Measurements from ENCODE around the gene TP53TG5. TPM values are rescaled to one million over a fixed set of nuclear protein-coding genes. Genes with fewer than 3 reads are reported as not detected.

The TP53TG5 gene
- total RNA-seq, 2 experiments from 2014 or later = 0.29 TPM; not detected in 1

GRCh38 chr20:45366631-45367030 lies 11.5 kb downstream of the TP53TG5 start:
- intact Hi-C loops (cut with micrococcal nuclease) = no loop called here
- ChIA-PET POLR2A (interaction anchor here (2.0 kb wide), 1 partner anchor 49 kb away, joined by 6 read pairs; no protein-coding TSS in a partner anchor), CTCF (interaction anchor here (0.9 to 24.4 kb wide), 6 partner anchors 12 to 86 kb away, joined by 3 to 549 read pairs (median 3); no protein-coding TSS in a partner anchor)
- Mint-ChIP-seq H3K27ac (peak overlapping the region; percentile 52), H3K9me3 (no peaks in the 10 kb centered on the region), H3K4me1 (ENCODE audit: low read depth) (peaks cover 51% of the 10 kb centered on the region), H3K4me3 (no peak overlapping the region), H3K36me3 (ENCODE audit: low read depth) (peaks cover 25% of the 10 kb centered on the region), H3K27me3 (no peaks in the 10 kb centered on the region)
- no peak for DNase-seq
- no peak for ATAC-seq
- TF ChIP-seq, protein P1, sequence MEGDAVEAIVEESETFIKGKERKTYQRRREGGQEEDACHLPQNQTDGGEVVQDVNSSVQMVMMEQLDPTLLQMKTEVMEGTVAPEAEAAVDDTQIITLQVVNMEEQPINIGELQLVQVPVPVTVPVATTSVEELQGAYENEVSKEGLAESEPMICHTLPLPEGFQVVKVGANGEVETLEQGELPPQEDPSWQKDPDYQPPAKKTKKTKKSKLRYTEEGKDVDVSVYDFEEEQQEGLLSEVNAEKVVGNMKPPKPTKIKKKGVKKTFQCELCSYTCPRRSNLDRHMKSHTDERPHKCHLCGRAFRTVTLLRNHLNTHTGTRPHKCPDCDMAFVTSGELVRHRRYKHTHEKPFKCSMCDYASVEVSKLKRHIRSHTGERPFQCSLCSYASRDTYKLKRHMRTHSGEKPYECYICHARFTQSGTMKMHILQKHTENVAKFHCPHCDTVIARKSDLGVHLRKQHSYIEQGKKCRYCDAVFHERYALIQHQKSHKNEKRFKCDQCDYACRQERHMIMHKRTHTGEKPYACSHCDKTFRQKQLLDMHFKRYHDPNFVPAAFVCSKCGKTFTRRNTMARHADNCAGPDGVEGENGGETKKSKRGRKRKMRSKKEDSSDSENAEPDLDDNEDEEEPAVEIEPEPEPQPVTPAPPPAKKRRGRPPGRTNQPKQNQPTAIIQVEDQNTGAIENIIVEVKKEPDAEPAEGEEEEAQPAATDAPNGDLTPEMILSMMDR (IDR thresholded peaks at IDR 0.05) = no peak

GRCh38 chr20:45366192-45366591 lies 11.9 kb downstream of the TP53TG5 start:
- TF ChIP-seq, protein P1 (IDR thresholded peaks at IDR 0.05) = no peak
- intact Hi-C loops (cut with micrococcal nuclease) = no loop called here
- H3K4me1 Mint-ChIP-seq (ENCODE audit: low read depth) = peaks cover 49% of the 10 kb centered on the region
- DNase-seq (no peak), ATAC-seq (no peak)
- H3K4me3 Mint-ChIP-seq = no peak overlapping the region
- no peaks in the 10 kb centered on the region for H3K27me3 Mint-ChIP-seq
- no peak overlapping the region for H3K27ac Mint-ChIP-seq
- CTCF ChIA-PET = interaction anchor here (0.9 to 24.4 kb wide), 8 partner anchors 7 to 87 kb away, joined by 3 to 549 read pairs (median 4); no protein-coding TSS in a partner anchor
- no peaks in the 10 kb centered on the region for H3K9me3 Mint-ChIP-seq
- POLR2A ChIA-PET = no interaction called here
- H3K36me3 Mint-ChIP-seq (ENCODE audit: low read depth) = peaks cover 25% of the 10 kb centered on the region

DNA sequence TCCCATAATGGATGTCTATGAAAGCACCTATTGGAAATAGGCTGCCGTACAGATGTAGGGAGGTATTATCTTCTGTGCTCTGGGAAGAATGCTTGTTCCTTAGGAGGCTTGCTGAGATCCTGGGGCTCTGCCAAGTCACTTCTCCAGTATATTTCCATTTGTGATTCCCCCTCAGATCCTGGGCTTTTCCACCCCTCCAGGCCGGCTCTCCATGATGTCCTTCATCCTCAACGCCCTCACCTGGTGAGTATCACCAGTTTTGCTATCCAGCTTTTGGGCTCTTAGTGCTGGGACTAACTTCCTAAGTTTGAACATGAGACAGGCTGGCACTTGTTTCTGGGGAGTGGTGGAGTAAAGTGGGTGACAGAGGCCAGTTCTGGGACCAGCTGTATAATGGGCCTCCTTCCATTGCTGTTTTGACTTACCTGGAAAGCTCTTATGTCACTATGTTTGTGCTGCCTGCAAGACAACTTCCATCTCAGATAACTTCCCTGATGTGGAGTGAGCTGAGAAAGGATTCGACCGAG lies 12.6 kb downstream of the TP53TG5 start:
- no peaks in the 10 kb centered on the region for H3K27me3 Mint-ChIP-seq
- ATAC-seq (no peak), DNase-seq (no peak)
- H3K4me3 Mint-ChIP-seq = no peak overlapping the region
- intact Hi-C loops (cut with micrococcal nuclease) = no loop called here
- peaks cover 49% of the 10 kb centered on the region for H3K4me1 Mint-ChIP-seq (ENCODE audit: low read depth)
- ChIA-PET POLR2A (interaction anchor here (3.6 to 4.2 kb wide), 2 partner anchors 7 to 18 kb away, joined by 21 to 35 read pairs; partner anchors contain the start of gene SDC4), CTCF (interaction anchor here (1.0 to 24.4 kb wide), 8 partner anchors 8 to 406 kb away, joined by 3 to 549 read pairs (median 4); no protein-coding TSS in a partner anchor)
- H3K9me3 Mint-ChIP-seq = no peaks in the 10 kb centered on the region
- H3K27ac Mint-ChIP-seq = peak overlapping the region; percentile 43
- TF ChIP-seq, protein P1 (IDR thresholded peaks at IDR 0.05) = no peak
- H3K36me3 Mint-ChIP-seq (ENCODE audit: low read depth) = peaks cover 25% of the 10 kb centered on the region

DNA sequence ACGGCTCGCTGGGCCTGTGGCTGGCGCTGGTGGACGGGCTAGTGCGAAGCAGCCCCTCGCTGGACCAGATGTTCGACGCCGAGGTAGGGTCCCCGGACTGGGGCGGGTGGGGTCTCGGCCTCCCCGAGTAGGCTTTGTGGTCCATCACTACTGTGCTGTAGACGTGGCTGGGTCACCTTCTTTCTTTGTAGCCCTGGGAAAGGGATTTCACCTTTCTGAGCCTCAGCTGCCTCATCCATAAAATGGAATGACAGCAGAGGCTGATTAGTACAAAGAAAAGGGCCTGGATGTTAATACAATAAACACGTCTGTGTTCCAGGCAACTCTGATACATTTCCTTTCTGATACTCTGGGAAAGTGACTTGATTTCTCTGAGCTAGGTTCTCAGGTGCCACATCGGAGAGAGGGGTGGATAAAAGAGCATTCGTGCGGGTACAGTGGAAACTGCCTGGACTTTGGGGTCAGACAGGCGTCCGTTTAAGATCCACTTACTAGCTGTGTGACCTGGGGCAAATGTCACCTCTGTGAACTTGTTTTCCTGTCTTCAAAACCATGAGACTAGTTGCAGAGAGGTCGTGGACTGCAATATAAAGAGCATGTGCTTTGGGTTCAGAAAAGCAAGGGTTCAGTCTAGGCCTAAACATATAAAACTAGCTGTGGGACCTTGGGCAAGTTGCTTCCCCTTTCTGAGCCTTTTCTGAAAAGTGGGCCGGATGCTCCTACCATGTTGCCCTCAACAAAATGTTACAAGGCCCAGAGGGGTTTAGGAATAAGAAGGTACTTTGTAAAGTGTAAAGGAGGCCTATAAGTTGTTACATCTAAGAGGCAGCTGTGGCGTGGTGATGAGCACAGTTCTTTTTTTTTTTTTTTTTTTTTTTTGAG lies 14.3 kb downstream of the TP53TG5 start:
- H3K4me3 Mint-ChIP-seq = peak overlapping the region; percentile 100
- H3K27me3 Mint-ChIP-seq = no peaks in the 10 kb centered on the region
- intact Hi-C loops (cut with micrococcal nuclease) = loop anchor here (2.0 to 5.0 kb wide), 2 partner anchors 53 to 73 kb away; partner anchors contain the start of gene PIGT
- H3K9me3 Mint-ChIP-seq = no peaks in the 10 kb centered on the region
- TF ChIP-seq, protein P1 (IDR thresholded peaks at IDR 0.05) = no peak
- H3K4me1 Mint-ChIP-seq (ENCODE audit: low read depth) = peaks cover 48% of the 10 kb centered on the region
- no peak for ATAC-seq
- ChIA-PET CTCF (interaction anchor here (0.7 to 24.4 kb wide), 24 partner anchors 10 to 1147 kb away, joined by 3 to 549 read pairs (median 7); partner anchors contain the start of genes DBNDD2, PIGT, SDC4 and WFDC10A), POLR2A (interaction anchor here (0.6 to 4.2 kb wide), 9 partner anchors 9 to 575 kb away, joined by 3 to 35 read pairs (median 4); partner anchors contain the start of genes PIGT and SDC4)
- no peak for DNase-seq
- H3K27ac Mint-ChIP-seq = peak overlapping the region; percentile 98
- peaks cover 25% of the 10 kb centered on the region for H3K36me3 Mint-ChIP-seq (ENCODE audit: low read depth)

Data from activated CD8-positive, alpha-beta T cell treated with anti-CD3 and anti-CD28 coated beads for 36 hours (primary cell).